IMR-90 (cell line): ENCODE measurements around the gene NPNT. TPM values are rescaled to one million over a fixed set of nuclear protein-coding genes. Genes with fewer than 3 reads are reported as not detected.
"Not testable (repeated sequence)": the region's sequence is repeated elsewhere in the genome, so short reads cannot be mapped to it uniquely, and the experiment has no call there.

Experiments
- ATAC-seq: fragments of 200-7000 bp; cut with Tn5 transposase; 2 replicates; pipeline ENCODE4 v1.9.1; 2020; ENCODE audit warnings: low read depth, mild to moderate bottlenecking, moderate library complexity
- BruUV-seq: library from RNA; stranded (reverse); fragments of 400-500 nt; replicated peaks from 2 replicates; lab custom pipeline; 2021; lab: Mats Ljungman, UMichigan
- CTCF ChIA-PET: fragments of 300-600 bp; formaldehyde crosslinking; extraction: SDS; loops from one replicate; lab custom pipeline; 2021; ENCODE audit warnings: antibody characterized with exemption; lab: Yijun Ruan, JAX
- POLR2A ChIA-PET: fragments of 300-600 bp; sonication (Branson Sonifier 250); formaldehyde crosslinking; loops from one replicate; lab custom pipeline; 2022; ENCODE audit warnings: antibody characterized with exemption; ENCODE audit not compliant: unreplicated experiment; lab: Charles Lee
- DNase-seq: peaks from one replicate; pipeline ENCODE4 v3.0.0; 2013
- H2AFZ ChIP-seq: replicated peaks from 2 replicates; pipeline ENCODE3; 2013; ENCODE audit warnings: low read length, mild to moderate bottlenecking; ENCODE audit not compliant: poor library complexity
- H2AK5ac ChIP-seq: 2 replicates; pipeline ENCODE4 v1.6.1; 2013; ENCODE audit warnings: low read depth, low read length, inconsistent platforms
- H2AK9ac ChIP-seq: replicated peaks from 2 replicates; pipeline ENCODE3; 2013; ENCODE audit warnings: mild to moderate bottlenecking, low read depth, low read length, moderate library complexity; ENCODE audit not compliant: poor library complexity
- H2BK120ac ChIP-seq: 2 replicates; pipeline ENCODE4 v1.6.1; 2013; ENCODE audit warnings: low read depth, low read length, inconsistent platforms
- H2BK15ac ChIP-seq: 3 replicates; pipeline ENCODE4 v1.6.1; 2013; ENCODE audit warnings: low read depth, low read length, inconsistent platforms
- H2BK20ac ChIP-seq: 2 replicates; pipeline ENCODE4 v1.6.1; 2013; ENCODE audit warnings: low read depth, mild to moderate bottlenecking, inconsistent platforms, low read length, moderate library complexity
- H2BK5ac ChIP-seq: 2 replicates; pipeline ENCODE4 v1.6.1; 2013; ENCODE audit warnings: mild to moderate bottlenecking, low read depth, low read length, inconsistent platforms; ENCODE audit not compliant: poor library complexity, severe bottlenecking
- H3K14ac ChIP-seq: replicated peaks from 2 replicates; pipeline ENCODE4 v1.6.1; 2013; ENCODE audit warnings: low read depth, low read length, inconsistent platforms
- H3K18ac ChIP-seq: 2 replicates; pipeline ENCODE4 v1.6.1; 2013; ENCODE audit warnings: low read depth, low read length, control low read depth
- H3K23ac ChIP-seq: 2 replicates; pipeline ENCODE4 v1.6.1; 2013; ENCODE audit warnings: low read depth, low read length, inconsistent platforms
- H3K27ac ChIP-seq: 2 replicates; pipeline ENCODE4 v1.5.1; 2013; ENCODE audit warnings: mild to moderate bottlenecking, control low read depth, low read length; ENCODE audit not compliant: insufficient read depth
- H3K27me3 ChIP-seq: 2 replicates; pipeline ENCODE4 v1.6.1; 2013; ENCODE audit warnings: low read length; ENCODE audit not compliant: control insufficient read depth, insufficient read depth
- H3K36me3 ChIP-seq: 2 replicates; pipeline ENCODE4 v1.6.1; 2013; ENCODE audit warnings: low read length, mixed read lengths; ENCODE audit not compliant: control insufficient read depth, insufficient read depth
- H3K4ac ChIP-seq: 2 replicates; pipeline ENCODE4 v1.6.1; 2013; ENCODE audit warnings: low read depth, low read length, inconsistent platforms
- H3K4me1 ChIP-seq: 2 replicates; pipeline ENCODE4 v1.6.1; 2013; ENCODE audit warnings: low read length, mixed read lengths; ENCODE audit not compliant: control insufficient read depth, insufficient read depth
- H3K4me2 ChIP-seq: 2 replicates; pipeline ENCODE4 v1.6.1; 2013; ENCODE audit warnings: low read depth, mild to moderate bottlenecking, control low read depth, low read length, moderate library complexity
- H3K4me3 ChIP-seq: 2 replicates; pipeline ENCODE4 v1.5.1; 2013; ENCODE audit warnings: low read depth, mild to moderate bottlenecking, control low read depth, low read length, moderate library complexity; ENCODE audit not compliant: insufficient read depth
- H3K56ac ChIP-seq: 2 replicates; pipeline ENCODE4 v1.6.1; 2013; ENCODE audit warnings: low read length, inconsistent platforms; ENCODE audit not compliant: insufficient read depth; ENCODE audit errors: extremely low read depth
- H3K79me1 ChIP-seq, 2 experiments: 2 replicates each; pipeline ENCODE4 v1.6.1; 2013; ENCODE audit warnings: low read length in 2 of 2, inconsistent platforms in 1 of 2, low read depth in 1 of 2
- H3K9ac ChIP-seq: 2 replicates; pipeline ENCODE4 v1.6.1; 2013; ENCODE audit warnings: low read depth, low read length, control low read depth
- H3K9me1 ChIP-seq: 2 replicates; pipeline ENCODE4 v1.6.1; 2013; ENCODE audit warnings: low read length, inconsistent platforms; ENCODE audit not compliant: insufficient read depth
- H3K9me3 ChIP-seq: 2 replicates; pipeline ENCODE4 v1.6.1; 2013; ENCODE audit warnings: low read length; ENCODE audit not compliant: control insufficient read depth, insufficient read depth
- H4K20me1 ChIP-seq: 2 replicates; pipeline ENCODE4 v1.6.1; 2013; ENCODE audit warnings: low read length, inconsistent platforms; ENCODE audit not compliant: insufficient read depth
- H4K5ac ChIP-seq: 2 replicates; pipeline ENCODE4 v1.6.1; 2013; ENCODE audit warnings: mild to moderate bottlenecking, low read depth, low read length, control low read depth
- H4K8ac ChIP-seq, 2 experiments: 2 replicates each; pipeline ENCODE4 v1.6.1; 2013; ENCODE audit warnings: low read depth in 2 of 2, low read length in 2 of 2, control low read depth in 1 of 2, inconsistent platforms in 1 of 2
- H4K91ac ChIP-seq: 2 replicates; pipeline ENCODE4 v1.6.1; 2013; ENCODE audit warnings: low read depth, low read length, inconsistent platforms; ENCODE audit not compliant: insufficient read depth
- WGBS, 2 experiments: methylation state at CpG; one replicate each; pipeline versions ENCODE4 v1.1.5 to v1.1.7; 2013; ENCODE audit warnings: missing lambda C conversion rate in 2 of 2; ENCODE audit not compliant: insufficient read length in 1 of 2; ENCODE audit errors: extremely low coverage in 2 of 2; 5-methylcytosine and 5-hydroxymethylcytosine counted together
- dilution Hi-C: fragments of 300-500 bp; cut with HindIII; formaldehyde crosslinking; loops from one replicate; pipeline ENCODE4 v1.14.3; 2018; ENCODE audit warnings: low sequenced_read_pairs; ENCODE audit not compliant: unreplicated experiment
- in situ Hi-C: fragments of 300-500 bp; cut with MboI; formaldehyde crosslinking; loops from 3 replicates; pipeline ENCODE4 v1.14.3; 2019; ENCODE audit warnings: low sequenced_read_pairs, inconsistent platforms, mixed read lengths
- intact Hi-C: fragments of 100-400 bp; cut with micrococcal nuclease; formaldehyde crosslinking; loops from 2 replicates; pipeline ENCODE4 v1.10.0; 2022
- polyA plus RNA-seq, 3 experiments: library from polyadenylated mRNA; depleted of rRNA; stranded (reverse); fragments of >200 nt; gene quantifications; 2 replicates each; pipeline ENCODE4 v1.2.3, GENCODE V29; 2012; ENCODE audit warnings: low replicate concordance in 1 of 3
- total RNA-seq: library from RNA; depleted of rRNA; stranded (reverse); fragments of >200 nt; gene quantifications from 2 replicates; pipeline ENCODE4 v1.2.3, GENCODE V29; 2012

The NPNT gene
- total and polyA plus RNA-seq, 2 of the 4 experiments (the other 2 are of a cell fraction) = not detected

DNA sequence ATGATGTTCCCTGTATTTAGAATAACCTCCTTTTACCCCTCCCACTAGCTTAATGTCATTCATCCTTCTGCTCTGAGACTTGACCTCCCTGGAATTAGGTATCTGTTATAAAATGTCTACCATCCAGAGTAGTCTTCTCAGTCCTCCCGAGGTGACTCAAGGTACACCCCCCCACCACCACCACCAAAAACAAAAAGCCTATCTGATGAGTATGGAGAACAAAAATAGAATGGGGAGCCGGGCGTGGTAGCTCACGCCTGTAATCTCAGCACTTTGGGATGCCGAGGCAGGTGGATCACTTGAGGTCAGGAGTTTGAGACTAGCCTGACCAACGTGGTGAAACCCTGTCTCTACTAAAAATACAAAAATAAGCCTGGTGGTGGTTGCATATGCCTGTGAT is 46.9 kb upstream of the NPNT start:
- H2BK20ac ChIP-seq, H2BK120ac ChIP-seq, intact Hi-C loops, H2BK15ac ChIP-seq, H3K36me3 ChIP-seq, H3K9ac ChIP-seq, H4K91ac ChIP-seq, H3K56ac ChIP-seq, H2BK5ac ChIP-seq, H3K4me1 ChIP-seq, H3K14ac ChIP-seq, H4K8ac ChIP-seq, H3K79me1 ChIP-seq, dilution Hi-C loops, BruUV-seq, H3K9me3 ChIP-seq, H3K4ac ChIP-seq, ATAC-seq, H3K4me2 ChIP-seq, in situ Hi-C loops, H2AFZ ChIP-seq, H3K27ac ChIP-seq, H3K18ac ChIP-seq, H2AK9ac ChIP-seq, H3K4me3 ChIP-seq, H2AK5ac ChIP-seq, H3K9me1 ChIP-seq, DNase-seq, H4K5ac ChIP-seq, H4K20me1 ChIP-seq, H3K27me3 ChIP-seq, POLR2A ChIA-PET, H3K23ac ChIP-seq: not testable (repeated sequence)
- 100% methylated on average over 1 of the region's 6 CpGs; no CpG with 5 or more reads in 1 of the 2 experiments for WGBS, 2 experiments
- CTCF ChIA-PET = interaction anchor here (0.6 kb wide), 1 partner anchor 25 kb away, joined by 3 read pairs; no protein-coding TSS in a partner anchor
